Fibroblast of mammary gland (primary cell): ENCODE measurements around the gene CAMK2G.
A peak's percentile ranks its signal among the peaks of the same experiment; 100 is the strongest.
"Not testable (repeated sequence)": the region's sequence is repeated elsewhere in the genome, so short reads cannot be mapped to it uniquely, and the experiment has no call there.

ENCODE experiments used
- DNase-seq: peaks from one replicate; pipeline ENCODE4 v3.0.0-alpha.2; 2010; ENCODE audit warnings: low read depth
- H3K4me3 ChIP-seq: 2 replicates; pipeline ENCODE4 v1.5.1; 2011; ENCODE audit warnings: low read depth, mild to moderate bottlenecking, low read length, moderate library complexity; ENCODE audit not compliant: control insufficient read depth
- TF ChIP-seq, protein P1 (sequence below): conservative IDR thresholded peaks from 2 replicates; pipeline ENCODE4 v1.5.1; 2011; ENCODE audit warnings: low read depth, low read length, inconsistent platforms; ENCODE audit not compliant: control insufficient read depth, insufficient read depth

CAMK2G gene

DNA sequence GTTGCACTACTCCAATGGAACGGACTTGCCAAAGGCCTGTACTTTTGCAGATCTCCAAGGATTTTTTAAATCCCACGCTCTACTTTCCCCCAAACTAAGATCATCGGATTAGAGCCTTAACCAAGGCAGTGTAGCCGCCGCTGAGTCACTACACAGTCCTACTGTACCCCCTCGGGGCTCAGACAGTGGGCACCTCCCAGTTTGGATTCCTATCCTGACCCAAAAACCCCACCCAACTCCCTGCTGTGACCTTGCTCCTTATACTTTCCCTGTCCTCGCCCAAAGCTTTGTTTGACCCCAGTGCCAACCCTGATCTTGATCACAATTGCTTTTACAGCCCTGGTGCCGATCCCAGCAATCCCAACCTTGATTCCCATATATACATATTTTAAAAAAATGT is 19.1 kb upstream of the CAMK2G start:
- DNase-seq: no peak
- TF ChIP-seq, protein P1, sequence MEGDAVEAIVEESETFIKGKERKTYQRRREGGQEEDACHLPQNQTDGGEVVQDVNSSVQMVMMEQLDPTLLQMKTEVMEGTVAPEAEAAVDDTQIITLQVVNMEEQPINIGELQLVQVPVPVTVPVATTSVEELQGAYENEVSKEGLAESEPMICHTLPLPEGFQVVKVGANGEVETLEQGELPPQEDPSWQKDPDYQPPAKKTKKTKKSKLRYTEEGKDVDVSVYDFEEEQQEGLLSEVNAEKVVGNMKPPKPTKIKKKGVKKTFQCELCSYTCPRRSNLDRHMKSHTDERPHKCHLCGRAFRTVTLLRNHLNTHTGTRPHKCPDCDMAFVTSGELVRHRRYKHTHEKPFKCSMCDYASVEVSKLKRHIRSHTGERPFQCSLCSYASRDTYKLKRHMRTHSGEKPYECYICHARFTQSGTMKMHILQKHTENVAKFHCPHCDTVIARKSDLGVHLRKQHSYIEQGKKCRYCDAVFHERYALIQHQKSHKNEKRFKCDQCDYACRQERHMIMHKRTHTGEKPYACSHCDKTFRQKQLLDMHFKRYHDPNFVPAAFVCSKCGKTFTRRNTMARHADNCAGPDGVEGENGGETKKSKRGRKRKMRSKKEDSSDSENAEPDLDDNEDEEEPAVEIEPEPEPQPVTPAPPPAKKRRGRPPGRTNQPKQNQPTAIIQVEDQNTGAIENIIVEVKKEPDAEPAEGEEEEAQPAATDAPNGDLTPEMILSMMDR: no peak
- H3K4me3 ChIP-seq: no peak overlapping the region

DNA sequence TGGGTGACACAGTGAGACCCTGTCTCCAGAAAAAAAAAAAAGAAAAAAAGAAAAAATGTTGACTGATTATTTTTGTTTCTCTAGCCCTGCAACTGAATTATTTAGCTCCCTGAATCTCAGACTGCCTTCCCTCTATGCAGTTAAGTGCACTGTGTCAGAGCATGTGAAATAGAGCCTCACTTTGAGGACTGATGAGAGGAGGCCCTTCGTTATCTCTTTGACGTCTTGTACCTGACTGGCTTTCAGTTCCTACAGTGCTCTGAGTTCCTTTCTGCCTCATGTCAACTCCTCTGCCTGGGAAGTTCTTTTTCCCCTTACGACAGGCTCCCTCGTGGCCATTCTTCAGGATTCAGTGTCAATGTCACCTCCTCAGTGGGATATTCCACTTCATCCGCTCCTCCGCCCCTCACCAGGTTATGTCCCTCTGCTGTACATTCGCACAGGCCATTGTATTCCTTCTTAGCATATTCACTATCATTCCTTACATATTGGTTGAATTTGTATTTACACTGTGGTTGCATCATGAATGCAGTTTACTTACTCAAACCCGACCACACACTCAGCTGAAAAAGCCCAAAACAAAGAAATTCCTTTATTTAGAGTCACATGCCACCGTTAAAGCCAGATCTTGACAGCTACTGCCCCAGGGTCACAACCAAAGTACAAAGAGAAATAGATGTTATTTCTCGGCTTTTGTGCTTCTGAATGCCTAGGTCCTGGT is 18.1 kb upstream of the CAMK2G start:
- TF ChIP-seq, protein P1: no peak
- DNase-seq: peak; percentile 60
- no peak overlapping the region for H3K4me3 ChIP-seq

DNA sequence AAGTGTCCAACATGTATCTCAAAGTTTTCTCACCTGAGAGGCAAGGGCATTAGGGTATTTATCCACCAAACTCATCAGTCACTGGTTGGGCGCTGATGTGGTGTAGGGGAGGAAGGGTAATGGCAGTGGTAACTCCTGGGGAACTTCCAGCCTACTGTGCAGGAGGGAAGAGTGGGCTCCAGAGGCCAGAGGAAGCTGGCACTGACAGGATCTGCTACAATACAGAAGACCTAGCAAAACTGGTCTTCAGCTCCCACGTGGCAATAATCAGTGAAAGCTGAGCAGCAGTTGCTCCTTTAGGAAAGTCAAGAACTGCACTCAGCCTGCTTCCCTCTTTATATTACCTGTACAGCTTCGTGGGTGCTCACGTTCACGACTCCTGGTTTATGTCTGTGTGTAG is 17.2 kb upstream of the CAMK2G start:
- DNase-seq: no peak
- H3K4me3 ChIP-seq: no peak overlapping the region
- TF ChIP-seq, protein P1: no peak

DNA sequence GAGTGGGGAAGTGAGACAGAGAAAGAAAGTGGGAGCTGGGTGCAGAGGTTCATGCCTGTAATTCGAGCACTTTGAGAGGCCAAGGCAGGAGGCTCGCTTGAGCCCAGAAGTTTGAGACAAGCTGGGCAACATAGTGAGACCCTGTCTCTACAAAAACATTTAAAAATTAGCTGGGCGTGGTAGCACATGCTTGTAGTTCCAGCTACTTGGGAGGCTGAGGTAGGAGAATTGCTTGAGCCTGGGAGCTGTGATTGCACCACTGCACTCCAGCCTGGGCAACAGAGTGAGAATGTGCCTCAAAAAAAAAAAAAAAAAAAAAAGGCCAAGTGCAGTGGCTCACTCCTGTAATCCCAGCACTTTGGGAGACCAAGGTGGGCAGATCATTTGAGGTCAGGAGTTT is 16.5 kb upstream of the CAMK2G start:
- not testable (repeated sequence) for DNase-seq, H3K4me3 ChIP-seq

DNA sequence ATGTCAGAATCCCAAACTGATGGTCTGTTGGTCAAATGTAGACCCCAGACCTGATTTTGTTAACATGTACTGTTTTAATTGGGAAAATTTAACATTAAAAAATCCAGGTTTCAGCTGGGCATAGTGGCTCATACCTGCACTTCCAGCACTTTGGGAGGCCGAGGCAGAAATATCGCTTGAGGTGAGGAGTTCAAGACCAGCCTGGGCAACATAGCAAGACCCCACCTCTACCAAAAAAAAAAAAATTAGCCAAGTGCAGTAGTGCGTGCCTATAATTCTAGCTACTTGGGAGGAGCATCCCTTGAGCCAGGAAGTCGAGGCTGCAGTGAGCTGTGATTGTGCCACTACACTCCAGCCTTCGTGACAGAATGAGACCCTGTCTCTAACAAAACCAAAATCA is 15.9 kb upstream of the CAMK2G start:
- TF ChIP-seq, protein P1: no peak
- no peak for DNase-seq
- H3K4me3 ChIP-seq: no peak overlapping the region

DNA sequence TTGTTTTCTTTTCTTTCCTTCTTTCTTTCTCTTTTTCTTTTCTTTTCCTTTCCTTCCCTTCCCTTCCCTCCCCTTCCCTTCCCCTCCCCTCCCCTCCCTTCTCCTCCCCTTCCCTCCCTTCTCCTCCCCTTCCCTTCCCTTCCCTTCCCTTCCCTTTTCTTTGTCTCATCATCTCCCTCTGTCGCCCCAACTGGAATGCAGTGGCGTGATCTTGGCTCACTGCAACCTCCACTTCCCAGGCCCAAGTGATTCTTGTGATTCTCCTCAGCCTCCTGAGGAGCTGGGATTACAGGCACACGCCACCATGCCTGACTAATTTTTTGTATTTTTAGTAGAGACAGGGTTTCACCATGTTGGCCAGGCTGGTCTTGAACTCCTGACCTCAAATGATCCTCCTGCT is 15.1 kb upstream of the CAMK2G start:
- DNase-seq, H3K4me3 ChIP-seq: not testable (repeated sequence)

DNA sequence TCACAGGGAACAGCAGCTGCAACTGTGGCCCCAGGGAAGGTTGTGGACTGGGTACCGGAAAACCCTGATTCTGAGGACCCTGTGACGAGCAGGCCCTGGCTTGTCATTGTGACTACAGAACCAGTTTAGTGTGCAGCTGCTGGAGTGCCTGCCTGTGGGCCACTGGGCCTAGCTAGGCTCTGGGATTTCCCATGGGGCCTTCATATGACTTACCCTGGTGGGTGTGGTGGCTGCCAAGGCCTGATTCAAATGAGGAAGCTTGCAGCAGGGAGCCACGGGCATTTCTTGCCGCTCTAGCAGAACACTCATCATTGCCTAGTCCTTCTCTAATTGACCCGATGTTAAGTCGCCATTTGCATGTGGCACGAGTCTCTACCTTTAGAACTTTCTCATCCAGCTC is 14.7 kb upstream of the CAMK2G start:
- no peak overlapping the region for H3K4me3 ChIP-seq
- TF ChIP-seq, protein P1: no peak
- DNase-seq: peak; percentile 81

DNA sequence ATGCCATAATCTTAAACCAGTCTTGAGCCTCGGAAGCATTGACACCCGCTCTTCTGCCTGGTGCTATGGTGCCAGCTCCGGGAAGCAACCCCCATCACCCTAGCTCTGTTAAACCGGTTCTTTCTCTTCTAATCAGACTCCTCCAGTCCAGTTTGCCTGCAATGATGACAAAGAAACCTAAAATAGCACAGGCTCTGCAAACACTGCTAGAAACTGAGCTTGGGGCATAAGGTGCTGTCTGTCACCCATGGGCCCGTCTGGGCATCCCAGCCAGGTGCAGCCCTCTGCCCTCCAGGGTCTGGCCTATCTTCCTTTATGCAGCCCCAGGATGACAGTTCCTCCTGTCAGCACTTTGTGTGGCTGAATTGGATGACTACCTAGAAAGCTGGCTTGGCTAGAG is 14.2 kb upstream of the CAMK2G start:
- no peak for DNase-seq
- no peak overlapping the region for H3K4me3 ChIP-seq
- TF ChIP-seq, protein P1: no peak
